ENCODE data around the gene ECHDC3. TPM values are rescaled to one million over a fixed set of nuclear protein-coding genes. Genes with fewer than 3 reads are reported as not detected.
"Not testable (repeated sequence)": the region's sequence is repeated elsewhere in the genome, so short reads cannot be mapped to it uniquely, and the experiment has no call there.

ECHDC3 gene
- total RNA-seq, 1 donor from 2014 or later: 6.1 TPM

GRCh38 chr10:11730779-11731178, 11.4 kb upstream of the ECHDC3 start:
- Mint-ChIP-seq H3K9me3 (ENCODE audit: unreplicated experiment) (no peaks in the 10 kb centered on the region), H3K27me3 (ENCODE audit: unreplicated experiment) (peaks cover 4% of the 10 kb centered on the region), H3K27ac (ENCODE audit: unreplicated experiment) (no peak overlapping the region), H3K4me3 (ENCODE audit: unreplicated experiment) (no peak overlapping the region), H3K4me1 (ENCODE audit: unreplicated experiment) (no peaks in the 10 kb centered on the region), H3K36me3 (ENCODE audit: low read depth, unreplicated experiment) (peaks cover 5% of the 10 kb centered on the region)
- TF ChIP-seq CTCF (IDR thresholded peaks at IDR 0.05; ENCODE audit: unreplicated experiment): no peak
- DNase-seq (ENCODE audit: low spot score): no peak

DNA sequence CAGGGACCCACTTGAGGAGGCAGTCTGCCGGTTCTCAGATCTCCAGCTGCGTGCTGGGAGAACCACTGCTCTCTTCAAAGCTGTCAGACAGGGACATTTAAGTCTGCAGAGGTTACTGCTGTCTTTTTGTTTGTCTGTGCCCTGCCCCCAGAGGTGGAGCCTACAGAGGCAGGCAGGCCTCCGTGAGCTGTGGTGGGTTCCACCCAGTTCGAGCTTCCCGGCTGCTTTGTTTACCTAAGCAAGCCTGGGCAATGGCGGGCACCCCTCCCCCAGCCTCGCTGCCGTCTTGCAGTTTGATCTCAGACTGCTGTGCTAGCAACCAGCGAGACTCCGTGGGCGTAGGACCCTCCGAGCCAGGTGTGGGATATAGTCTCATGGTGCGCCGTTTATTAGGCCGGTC, 5.4 kb upstream of the ECHDC3 start:
- not testable (repeated sequence) for H3K9me3 Mint-ChIP-seq (ENCODE audit: unreplicated experiment); H3K4me3 Mint-ChIP-seq (ENCODE audit: unreplicated experiment); DNase-seq (ENCODE audit: low spot score); H3K27me3 Mint-ChIP-seq (ENCODE audit: unreplicated experiment); H3K36me3 Mint-ChIP-seq (ENCODE audit: low read depth, unreplicated experiment); H3K4me1 Mint-ChIP-seq (ENCODE audit: unreplicated experiment); H3K27ac Mint-ChIP-seq (ENCODE audit: unreplicated experiment)

GRCh38 chr10:11737258-11738032, 4.7 kb upstream of the ECHDC3 start:
- not testable (repeated sequence) for H3K27ac Mint-ChIP-seq (ENCODE audit: unreplicated experiment); H3K36me3 Mint-ChIP-seq (ENCODE audit: low read depth, unreplicated experiment); DNase-seq (ENCODE audit: low spot score); H3K27me3 Mint-ChIP-seq (ENCODE audit: unreplicated experiment); H3K4me1 Mint-ChIP-seq (ENCODE audit: unreplicated experiment); H3K9me3 Mint-ChIP-seq (ENCODE audit: unreplicated experiment)
- peak overlapping the region; percentile 23 for H3K4me3 Mint-ChIP-seq (ENCODE audit: unreplicated experiment)

DNA sequence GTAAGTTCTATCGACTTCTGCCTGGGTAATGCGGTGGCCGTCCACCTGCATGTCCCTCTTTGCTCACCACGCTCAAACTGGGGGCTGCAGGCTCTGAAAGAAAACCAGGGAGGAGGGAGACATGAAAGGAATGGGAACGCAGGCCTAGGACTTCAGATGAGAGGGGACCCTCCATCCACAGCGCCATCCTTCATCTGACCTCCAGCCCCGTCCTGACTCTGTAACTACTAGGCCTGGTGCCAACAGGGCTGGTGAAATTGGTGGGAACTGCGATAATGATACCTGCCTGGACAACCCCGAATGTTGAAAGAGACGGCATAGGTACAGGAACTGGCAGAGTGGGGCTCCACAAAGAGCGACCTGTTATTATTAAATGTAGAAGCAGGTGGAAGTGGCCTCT, 1.3 kb upstream of the ECHDC3 start:
- H3K4me3 Mint-ChIP-seq (ENCODE audit: unreplicated experiment): no peak overlapping the region

GRCh38 chr10:11741608-11742007, 574 bp upstream of the ECHDC3 start:
- no peak for DNase-seq (ENCODE audit: low spot score)
- TF ChIP-seq CTCF (IDR thresholded peaks at IDR 0.05; ENCODE audit: unreplicated experiment): no peak
- Mint-ChIP-seq H3K9me3 (ENCODE audit: unreplicated experiment) (no peaks in the 10 kb centered on the region), H3K4me3 (ENCODE audit: unreplicated experiment) (no peak overlapping the region), H3K27ac (ENCODE audit: unreplicated experiment) (no peak overlapping the region), H3K4me1 (ENCODE audit: unreplicated experiment) (no peaks in the 10 kb centered on the region), H3K36me3 (ENCODE audit: low read depth, unreplicated experiment) (peaks cover 12% of the 10 kb centered on the region), H3K27me3 (ENCODE audit: unreplicated experiment) (peaks cover 9% of the 10 kb centered on the region)

More for the DNA sequence above, 1.3 kb upstream of the ECHDC3 start:
- no peak for DNase-seq (ENCODE audit: low spot score)
- H3K4me1 Mint-ChIP-seq (ENCODE audit: unreplicated experiment): no peaks in the 10 kb centered on the region
- H3K27me3 Mint-ChIP-seq (ENCODE audit: unreplicated experiment): peaks cover 9% of the 10 kb centered on the region
- no peaks in the 10 kb centered on the region for H3K9me3 Mint-ChIP-seq (ENCODE audit: unreplicated experiment)
- H3K36me3 Mint-ChIP-seq (ENCODE audit: low read depth, unreplicated experiment): peaks cover 12% of the 10 kb centered on the region
- H3K27ac Mint-ChIP-seq (ENCODE audit: unreplicated experiment): no peak overlapping the region
- no peak for TF ChIP-seq CTCF (IDR thresholded peaks at IDR 0.05; ENCODE audit: unreplicated experiment)

DNA sequence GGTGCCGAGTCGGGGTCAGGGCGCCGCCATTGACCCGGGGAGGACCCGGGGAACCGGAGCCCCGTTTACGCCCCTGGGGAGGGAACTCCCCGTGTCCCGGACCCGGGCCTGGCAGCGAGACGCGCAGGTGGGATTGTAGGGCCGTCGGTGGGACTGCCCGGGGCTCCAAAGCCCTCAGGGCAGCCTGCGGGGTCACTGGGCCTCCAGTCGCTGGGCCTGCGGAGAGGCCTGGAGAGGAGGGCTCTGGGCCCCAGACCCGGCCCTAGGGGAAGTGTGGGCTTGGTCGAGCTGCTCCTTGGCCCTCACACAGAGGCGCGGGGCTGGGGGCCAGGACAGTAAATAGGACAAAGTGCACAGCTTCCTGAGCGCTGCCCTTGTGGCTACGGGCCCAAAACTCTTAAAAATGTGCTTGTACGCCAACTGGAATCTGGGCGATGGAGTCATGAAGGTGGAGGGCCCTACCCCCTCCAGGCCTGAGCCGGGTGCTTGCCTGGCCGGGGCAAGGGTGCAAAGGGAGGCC, 657 bp downstream of the ECHDC3 start:
- peak; percentile 16 for DNase-seq (ENCODE audit: low spot score)
- Mint-ChIP-seq H3K4me3 (ENCODE audit: unreplicated experiment) (no peak overlapping the region), H3K9me3 (ENCODE audit: unreplicated experiment) (no peaks in the 10 kb centered on the region), H3K27ac (ENCODE audit: unreplicated experiment) (no peak overlapping the region), H3K4me1 (ENCODE audit: unreplicated experiment) (no peaks in the 10 kb centered on the region), H3K27me3 (ENCODE audit: unreplicated experiment) (peaks cover 9% of the 10 kb centered on the region), H3K36me3 (ENCODE audit: low read depth, unreplicated experiment) (peaks cover 10% of the 10 kb centered on the region)
- no peak for TF ChIP-seq CTCF (IDR thresholded peaks at IDR 0.05; ENCODE audit: unreplicated experiment)

Measured in endothelial cell (in vitro differentiated cells).